Epithelial cell of proximal tubule (primary cell): Measurements from ENCODE around the gene TFF3. TPM values are rescaled to one million over a fixed set of nuclear protein-coding genes. Genes with fewer than 3 reads are reported as not detected.

Experiments
- DNase-seq: peaks from one replicate; pipeline ENCODE4 v3.0.0-alpha.2; 2011; ENCODE audit warnings: low read depth
- H3K4me3 ChIP-seq: 2 replicates; pipeline ENCODE4 v1.5.1; 2011; ENCODE audit warnings: low read depth, mild to moderate bottlenecking, low read length
- CTCF ChIP-seq: conservative IDR thresholded peaks from 2 replicates; pipeline ENCODE4 v1.5.1; 2012; ENCODE audit warnings: low read depth, mild to moderate bottlenecking, low read length
- total RNA-seq: library from RNA; depleted of rRNA; stranded (reverse); fragments of >200 nt; gene quantifications from 2 replicates; pipeline ENCODE4 v1.2.3, GENCODE V29; 2015

TFF3 gene
- total RNA-seq, 1 donor from 2014 or later = 1.0 TPM

GRCh38 chr21:42346866-42347600, 31.8 kb upstream of the TFF3 start:
- DNase-seq = no peak
- no peak overlapping the region for H3K4me3 ChIP-seq
- TF ChIP-seq CTCF = no peak

GRCh38 chr21:42346441-42346840, 31.2 kb upstream of the TFF3 start:
- H3K4me3 ChIP-seq = no peak overlapping the region
- TF ChIP-seq CTCF = no peak
- no peak for DNase-seq

DNA sequence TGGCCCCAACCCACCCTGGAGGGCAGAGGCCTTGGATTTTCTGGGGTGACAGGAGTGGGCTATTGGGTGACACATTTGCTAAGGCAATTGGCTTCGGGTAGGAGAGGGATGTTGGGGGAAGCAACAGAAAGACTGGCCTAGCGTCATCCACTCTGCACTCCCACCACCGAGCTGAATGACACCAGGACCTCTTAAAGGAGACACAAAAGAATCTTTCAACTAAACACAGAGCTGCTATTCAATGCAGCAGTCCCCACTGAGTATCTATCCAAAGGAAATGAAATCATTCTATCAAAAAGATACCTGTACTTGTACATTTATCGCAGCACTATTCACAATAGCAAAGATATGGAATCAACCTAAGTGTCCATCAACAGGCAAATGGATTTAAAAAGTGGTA, 29.4 kb upstream of the TFF3 start:
- no peak for DNase-seq
- TF ChIP-seq CTCF = no peak
- H3K4me3 ChIP-seq = no peak overlapping the region

DNA sequence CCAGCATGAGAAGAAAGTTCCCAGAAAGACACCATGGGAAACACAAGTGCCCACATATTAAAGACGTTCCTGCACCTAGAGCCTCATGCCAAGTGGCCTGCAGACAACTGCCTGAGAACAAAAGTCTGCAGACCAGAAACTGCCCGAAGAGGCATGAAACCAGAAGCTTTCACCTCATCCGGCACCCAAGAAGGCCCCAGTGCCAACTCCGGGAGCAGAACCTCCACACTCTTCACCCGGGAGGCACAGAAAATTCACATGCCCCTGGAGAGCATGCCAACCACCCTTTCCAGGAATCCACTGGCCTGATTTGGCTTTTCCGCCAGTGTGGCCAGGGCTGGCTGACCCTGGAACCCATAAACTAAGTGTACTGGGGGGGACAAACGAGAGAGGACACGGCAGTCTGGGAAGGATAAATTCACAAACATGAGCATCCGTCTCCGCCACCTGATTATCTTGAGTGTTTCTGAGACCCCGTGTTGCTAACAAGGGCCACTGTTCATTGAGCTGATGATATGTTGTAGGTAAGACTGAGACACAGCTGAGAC, 28.8 kb upstream of the TFF3 start:
- DNase-seq = no peak
- no peak for TF ChIP-seq CTCF
- no peak overlapping the region for H3K4me3 ChIP-seq

GRCh38 chr21:42343556-42343955, 28.3 kb upstream of the TFF3 start:
- TF ChIP-seq CTCF = no peak
- no peak for DNase-seq
- H3K4me3 ChIP-seq = no peak overlapping the region

DNA sequence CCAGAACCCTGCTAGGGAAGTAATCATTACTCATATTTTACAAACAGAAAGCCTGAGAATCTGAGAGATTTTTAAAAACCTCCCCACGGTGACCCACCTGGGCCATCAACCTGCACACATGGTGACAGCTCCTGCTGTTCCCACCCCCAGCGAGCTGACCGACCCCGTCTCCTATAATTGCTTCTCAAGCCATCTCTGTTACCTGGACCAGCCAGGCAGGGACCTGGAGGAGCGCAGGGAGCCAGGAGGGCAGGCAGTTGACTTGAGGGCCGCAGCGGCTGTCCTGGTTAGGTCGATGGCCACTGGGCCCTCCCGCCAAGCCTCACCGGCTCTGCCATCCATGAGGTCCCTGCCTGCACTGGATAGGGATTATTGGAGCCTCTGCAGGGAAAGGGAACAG, 27.9 kb upstream of the TFF3 start:
- TF ChIP-seq CTCF = no peak
- H3K4me3 ChIP-seq = no peak overlapping the region
- DNase-seq = no peak
